ENCODE results near the gene CFL1.

GRCh38 chr11:65899356-65900124, 41.6 kb upstream of the CFL1 start:
- TF ChIP-seq, protein P1, sequence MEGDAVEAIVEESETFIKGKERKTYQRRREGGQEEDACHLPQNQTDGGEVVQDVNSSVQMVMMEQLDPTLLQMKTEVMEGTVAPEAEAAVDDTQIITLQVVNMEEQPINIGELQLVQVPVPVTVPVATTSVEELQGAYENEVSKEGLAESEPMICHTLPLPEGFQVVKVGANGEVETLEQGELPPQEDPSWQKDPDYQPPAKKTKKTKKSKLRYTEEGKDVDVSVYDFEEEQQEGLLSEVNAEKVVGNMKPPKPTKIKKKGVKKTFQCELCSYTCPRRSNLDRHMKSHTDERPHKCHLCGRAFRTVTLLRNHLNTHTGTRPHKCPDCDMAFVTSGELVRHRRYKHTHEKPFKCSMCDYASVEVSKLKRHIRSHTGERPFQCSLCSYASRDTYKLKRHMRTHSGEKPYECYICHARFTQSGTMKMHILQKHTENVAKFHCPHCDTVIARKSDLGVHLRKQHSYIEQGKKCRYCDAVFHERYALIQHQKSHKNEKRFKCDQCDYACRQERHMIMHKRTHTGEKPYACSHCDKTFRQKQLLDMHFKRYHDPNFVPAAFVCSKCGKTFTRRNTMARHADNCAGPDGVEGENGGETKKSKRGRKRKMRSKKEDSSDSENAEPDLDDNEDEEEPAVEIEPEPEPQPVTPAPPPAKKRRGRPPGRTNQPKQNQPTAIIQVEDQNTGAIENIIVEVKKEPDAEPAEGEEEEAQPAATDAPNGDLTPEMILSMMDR (IDR thresholded peaks at IDR 0.05): no peak
- no peak for TF ChIP-seq EP300 (IDR thresholded peaks at IDR 0.05)
- TF ChIP-seq POLR2A (IDR thresholded peaks at IDR 0.05): no peak

All from ovary (tissue), 3 donors.